ENCODE data around the gene CORO7.
"Not testable (repeated sequence)": the region's sequence is repeated elsewhere in the genome, so short reads cannot be mapped to it uniquely, and the experiment has no call there.

CORO7 gene

DNA sequence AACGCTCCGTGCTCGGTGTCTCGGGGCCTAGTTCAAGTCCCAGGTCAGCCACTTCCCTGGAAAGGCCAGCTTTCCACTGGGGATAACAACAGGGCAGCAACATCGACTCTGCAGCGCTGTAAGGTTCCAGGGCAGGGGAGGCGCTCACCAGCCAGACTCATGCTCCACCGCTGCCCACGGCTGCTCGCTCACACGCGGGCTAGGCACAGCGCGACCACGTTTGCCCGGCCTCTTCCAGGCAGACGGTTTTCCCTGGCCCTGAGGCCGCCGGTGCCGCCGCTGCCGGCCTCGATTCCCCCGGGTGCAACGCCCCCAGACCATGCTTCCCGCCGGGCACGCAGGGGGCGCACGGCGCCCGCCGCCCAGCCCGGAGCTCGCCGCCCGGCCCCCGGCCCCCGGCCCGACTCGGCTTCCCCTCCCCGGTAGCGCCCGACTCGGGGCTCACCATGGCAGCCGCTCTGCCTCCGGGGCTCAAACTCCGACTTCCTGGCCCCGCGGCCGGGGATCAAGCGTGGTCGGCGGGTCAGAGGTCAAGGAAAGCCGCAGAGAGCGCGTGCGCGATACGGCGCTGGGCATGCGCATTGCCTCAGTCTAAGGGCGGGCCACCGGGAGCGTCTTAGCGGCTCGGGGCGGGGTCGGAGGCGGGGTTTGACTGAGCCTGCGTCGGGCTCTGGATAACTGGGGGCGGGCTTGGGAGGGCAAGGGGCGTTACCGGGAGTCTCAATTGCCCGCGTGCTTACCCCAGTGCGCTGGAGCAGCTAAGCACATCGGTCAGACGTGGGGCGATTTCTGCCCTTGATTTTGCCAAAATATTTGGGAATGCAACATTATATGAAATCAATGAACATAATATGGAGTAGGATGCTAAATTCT lies 65.4 kb downstream of the CORO7 start, which contains the start of gene PAM16:
Gene PAM16, minus strand, starts transcription at position 535 of the 873 bp plus-strand sequence. Its CDS starts 87 bp downstream, at position 448.
- DNase-seq, result peak; percentile 99

DNA sequence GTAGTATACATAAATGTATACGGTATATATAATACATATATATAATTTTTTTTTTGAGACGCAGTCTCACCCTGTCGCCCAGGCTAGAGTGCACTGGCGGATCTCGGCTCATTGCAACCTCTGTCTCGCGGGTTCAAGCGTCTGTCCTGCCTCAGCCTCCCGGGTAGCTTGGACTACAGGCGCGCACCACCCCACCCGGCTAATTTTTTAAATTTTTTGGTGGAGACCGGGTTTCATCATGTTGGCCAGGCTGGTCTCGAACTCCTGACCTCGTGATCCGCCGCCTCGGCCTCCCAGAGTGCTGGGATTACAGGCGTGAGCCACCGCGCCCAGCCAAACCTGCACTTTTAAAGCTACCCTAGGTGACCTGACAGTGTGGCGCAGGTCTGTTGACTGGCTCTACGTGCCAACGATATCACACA lies 66.0 kb downstream of the CORO7 start:
- no peak for DNase-seq

- DNase-seq, result no peak
Measured at GRCh38 chr16:4349332-4349731, 67.1 kb downstream of the CORO7 start.

DNA sequence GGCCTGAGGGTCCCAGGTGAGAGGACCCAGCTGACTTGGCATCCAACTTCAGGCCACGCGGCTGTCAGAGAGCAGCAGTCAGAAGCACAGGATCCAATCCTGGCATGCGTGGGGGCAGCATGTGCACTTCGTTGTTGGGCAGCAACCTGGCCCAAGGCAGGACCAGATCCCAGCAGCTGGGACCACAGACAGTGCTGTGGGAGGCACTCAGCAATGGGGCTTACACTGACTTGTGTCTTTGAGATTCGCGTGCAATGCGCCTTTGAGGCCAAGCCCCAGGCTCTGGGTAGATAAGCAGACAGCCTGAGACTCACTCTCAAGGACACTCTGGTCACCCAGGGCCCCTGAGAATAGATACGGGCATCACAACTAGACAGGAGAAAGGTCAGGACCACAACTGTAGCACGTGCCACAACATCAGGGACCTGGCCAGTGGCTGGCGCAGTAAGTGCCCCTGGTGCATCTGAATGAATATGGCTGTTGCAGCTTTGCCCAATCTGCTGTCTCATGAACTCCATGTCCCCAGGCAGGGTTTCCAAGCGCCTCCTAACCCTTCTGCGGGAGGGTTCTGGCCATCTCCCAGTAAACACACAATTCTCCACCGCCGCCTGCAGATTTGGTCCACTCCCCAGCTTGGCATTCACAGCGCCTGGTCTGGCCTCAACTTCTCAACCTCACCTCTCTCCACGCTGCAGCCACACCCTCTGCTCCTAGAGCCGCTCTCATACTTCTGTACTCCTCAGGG lies 68.5 kb downstream of the CORO7 start:
- DNase-seq, result peak; percentile 81

GRCh38 chr16:4347010-4347409 lies 69.4 kb downstream of the CORO7 start:
- peak; percentile 70 for DNase-seq

DNA sequence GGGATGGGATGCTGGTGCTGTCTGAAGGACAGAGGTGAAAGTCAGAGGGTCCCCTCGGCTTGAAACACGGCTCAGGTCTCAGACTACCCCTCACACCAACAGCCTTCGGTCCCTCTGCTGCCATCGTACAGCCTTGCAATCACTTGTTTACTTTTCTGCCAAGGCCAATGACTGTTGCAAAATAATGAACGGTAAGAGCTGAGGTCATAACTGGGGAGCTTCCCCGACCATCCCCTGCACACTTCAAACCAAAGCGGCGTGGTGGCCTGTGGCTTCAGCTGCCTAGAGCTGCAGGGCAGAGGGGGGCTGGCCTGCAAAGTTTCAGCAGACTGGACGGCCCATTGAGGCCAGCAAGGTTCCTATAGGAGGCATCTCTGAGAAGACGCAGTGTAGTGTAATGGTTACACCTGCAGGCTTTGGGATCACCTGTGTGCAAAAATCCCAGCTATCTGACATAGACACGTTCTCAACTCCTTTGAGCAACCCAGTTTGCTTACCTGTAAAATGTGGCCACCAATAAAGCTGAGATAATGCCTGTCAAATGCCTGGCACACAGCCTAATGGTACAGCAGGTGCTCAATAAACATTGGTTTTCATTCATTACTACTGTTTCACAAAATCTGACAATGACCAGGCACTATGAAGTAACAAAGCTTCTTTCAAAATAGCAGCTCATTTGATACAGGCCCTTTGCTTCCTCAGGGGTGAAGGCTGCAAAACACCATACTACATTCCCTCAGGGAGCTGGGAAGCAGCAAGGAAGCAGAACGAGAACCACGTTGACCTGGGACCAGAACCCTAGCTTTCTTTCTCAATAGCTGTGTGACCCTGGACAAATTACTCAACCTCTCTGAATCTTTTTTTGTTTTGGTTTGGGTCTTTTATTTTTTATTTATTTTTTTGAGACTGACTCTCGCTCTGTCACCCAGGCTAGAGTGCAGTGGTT lies 70.3 kb downstream of the CORO7 start:
- peak; percentile 67 for DNase-seq

DNA sequence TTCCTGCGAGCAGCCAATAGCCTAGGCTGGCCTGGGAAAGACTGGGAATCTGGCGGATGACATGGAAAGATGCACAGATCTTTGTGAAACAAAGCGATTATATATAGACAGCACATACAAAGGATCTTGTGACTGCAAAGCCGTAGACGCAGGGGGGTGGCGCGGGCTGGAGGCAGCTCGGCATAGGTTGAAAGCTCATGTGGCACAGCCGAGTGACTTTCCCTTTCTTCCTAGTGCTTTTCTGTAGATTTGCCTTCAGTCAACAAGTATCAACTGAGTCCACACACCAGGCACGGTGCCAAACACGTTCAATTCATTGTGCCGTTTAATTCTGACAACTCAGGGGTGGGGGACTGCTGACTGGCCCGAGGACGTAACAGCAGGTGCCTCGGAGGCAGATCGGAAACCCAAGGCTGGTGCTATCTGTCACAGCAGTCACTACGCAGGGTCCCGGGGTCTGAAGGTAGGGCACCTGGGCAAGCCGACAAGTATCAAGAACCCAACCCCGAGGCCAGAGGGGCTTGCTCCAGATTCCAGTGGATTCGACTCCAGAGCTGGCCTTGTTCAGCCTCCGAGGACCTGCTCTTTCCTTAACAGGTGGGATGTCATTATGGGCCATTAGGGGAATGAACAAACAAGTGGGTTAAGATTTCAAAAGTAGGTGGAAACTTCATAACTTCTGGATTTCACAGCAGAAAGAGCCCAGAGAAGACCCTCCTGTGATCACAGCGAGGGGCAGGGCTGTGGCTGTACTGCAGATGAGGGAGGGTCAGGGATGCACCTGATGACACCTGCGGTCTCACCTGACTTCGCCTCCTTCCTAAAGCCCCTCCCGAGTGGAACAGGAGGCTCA lies 71.2 kb downstream of the CORO7 start:
- no peak for DNase-seq

GRCh38 chr16:4344300-4344982 lies 72.0 kb downstream of the CORO7 start:
- not testable (repeated sequence) for DNase-seq

DNA sequence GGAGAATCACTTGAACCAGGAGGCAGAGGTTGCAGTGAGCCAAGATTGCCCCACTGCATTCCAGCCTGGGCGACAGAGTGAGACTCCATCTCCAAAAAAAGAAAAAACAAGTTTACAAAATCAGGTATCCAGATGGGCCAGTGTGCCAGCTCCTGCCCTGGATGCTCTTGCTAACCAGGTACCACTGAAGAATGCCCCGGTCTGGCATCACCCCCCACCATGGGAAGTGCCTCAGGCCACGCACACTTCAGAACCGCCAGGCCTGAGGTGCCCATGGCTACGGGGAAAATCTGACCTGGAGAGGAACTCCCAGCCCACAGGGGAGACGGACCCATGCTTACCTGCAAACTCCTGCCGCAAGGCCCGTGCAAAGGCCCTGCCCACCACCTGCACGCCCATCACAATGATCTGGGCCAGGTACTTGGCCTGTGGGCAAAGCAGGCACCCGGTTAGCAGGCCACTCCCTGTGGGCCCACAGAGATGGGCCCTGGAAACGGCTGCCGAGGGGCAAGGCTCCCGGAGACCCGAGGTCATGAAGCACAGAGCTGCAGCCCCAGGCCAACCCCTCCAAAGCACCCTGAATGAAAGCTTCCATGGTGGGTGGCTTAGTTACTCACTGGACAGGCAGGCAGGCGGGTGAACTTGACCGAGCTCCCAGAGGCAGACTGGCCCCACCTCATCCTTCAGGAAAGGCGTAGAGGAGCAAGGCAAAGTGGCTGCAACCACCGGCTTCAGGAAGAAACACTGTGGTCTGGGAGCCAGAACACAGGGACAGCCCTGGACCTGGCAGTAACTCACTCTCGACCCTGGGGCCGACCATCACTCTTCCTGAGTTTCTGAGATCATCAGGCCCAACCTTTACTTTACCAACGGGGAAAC lies 73.3 kb downstream of the CORO7 start:
- no peak for DNase-seq

- no peak for DNase-seq
Measured at GRCh38 chr16:4341250-4341649, 75.1 kb downstream of the CORO7 start.

- no peak for DNase-seq
Measured at GRCh38 chr16:4340443-4340842, 76.0 kb downstream of the CORO7 start.

DNA sequence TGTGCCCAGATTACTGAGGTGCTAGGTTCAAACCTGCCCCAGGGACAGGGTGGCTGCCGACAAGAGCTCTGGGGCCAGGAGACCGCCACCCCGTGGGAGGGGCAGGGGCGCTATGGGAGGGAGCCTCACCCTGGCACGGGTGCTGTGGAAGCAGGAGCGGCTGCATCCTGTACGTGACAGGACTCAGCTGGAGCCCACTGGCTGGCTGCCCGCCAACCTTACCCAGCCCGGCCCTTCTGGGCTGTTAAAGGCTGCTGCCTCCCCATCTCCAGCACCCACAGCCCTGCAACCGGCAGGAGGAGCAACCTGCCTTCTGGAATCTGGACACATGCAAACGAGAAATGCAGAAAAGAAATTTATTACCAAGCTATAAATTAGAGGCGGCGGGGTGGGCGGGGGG lies 76.5 kb downstream of the CORO7 start:
- DNase-seq, result peak; percentile 70

- no peak for DNase-seq
Measured at GRCh38 chr16:4339455-4339854, 76.9 kb downstream of the CORO7 start.

- DNase-seq, result no peak
Measured at GRCh38 chr16:4338712-4339299, 77.6 kb downstream of the CORO7 start.

DNA sequence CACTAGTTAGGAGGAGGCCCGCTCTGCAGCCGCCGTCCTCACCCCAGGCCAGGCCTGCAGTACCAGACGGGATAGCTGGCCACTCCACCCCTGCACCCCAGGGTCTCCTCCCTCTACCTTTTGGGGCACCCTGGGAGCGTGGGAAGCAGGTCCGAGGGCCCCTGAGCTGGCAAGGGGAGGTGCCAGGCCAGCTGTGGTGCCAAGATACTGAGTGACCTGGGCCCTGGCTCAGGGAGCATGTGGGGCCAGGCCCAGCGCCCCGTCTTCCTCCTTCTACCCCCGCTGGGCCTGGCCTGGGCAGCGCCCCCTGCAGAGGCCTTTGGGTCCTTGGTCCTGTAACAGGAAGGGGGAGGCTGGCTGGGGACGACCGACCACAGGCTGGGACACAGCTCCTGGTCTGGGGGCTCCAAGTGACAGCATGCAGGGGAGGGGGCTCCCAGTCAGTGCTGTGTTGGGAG lies 78.2 kb downstream of the CORO7 start:
- no peak for DNase-seq

GRCh38 chr16:4337540-4338088 lies 78.8 kb downstream of the CORO7 start:
- DNase-seq, result no peak

- no peak for DNase-seq
Measured at GRCh38 chr16:4336701-4337539, 79.5 kb downstream of the CORO7 start.
